Effector CD4-positive, alpha-beta T cell (primary cell): ENCODE data around the gene MCC.

Experiments used
- DNase-seq: peaks from one replicate; pipeline ENCODE4 v3.0.0-alpha.2; 2020

MCC gene

DNA sequence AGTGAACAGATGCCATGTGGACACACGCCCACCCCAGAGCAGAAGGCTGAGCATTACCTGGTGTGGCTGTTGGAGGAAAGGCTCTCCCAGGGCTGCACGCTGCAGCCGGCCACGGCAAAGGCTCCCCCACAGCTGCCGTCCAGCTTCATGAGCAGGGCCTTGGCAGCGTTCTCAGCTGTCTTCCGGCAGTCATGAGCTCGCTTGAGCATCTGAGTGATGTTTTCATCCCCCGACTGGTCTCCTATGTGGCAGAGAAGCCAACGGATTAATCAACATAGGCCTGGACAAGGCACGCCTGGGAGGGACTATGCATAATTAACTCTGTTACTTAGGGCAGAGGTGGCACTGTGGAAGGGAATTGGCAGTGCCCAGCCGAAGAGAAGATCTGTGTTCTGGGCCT lies 424.3 kb downstream of the MCC start:
- DNase-seq, result no peak

GRCh38 chr5:113062869-113063508 lies 425.3 kb downstream of the MCC start:
- DNase-seq, result no peak

GRCh38 chr5:113061846-113062780 lies 426.1 kb downstream of the MCC start:
- no peak for DNase-seq

DNA sequence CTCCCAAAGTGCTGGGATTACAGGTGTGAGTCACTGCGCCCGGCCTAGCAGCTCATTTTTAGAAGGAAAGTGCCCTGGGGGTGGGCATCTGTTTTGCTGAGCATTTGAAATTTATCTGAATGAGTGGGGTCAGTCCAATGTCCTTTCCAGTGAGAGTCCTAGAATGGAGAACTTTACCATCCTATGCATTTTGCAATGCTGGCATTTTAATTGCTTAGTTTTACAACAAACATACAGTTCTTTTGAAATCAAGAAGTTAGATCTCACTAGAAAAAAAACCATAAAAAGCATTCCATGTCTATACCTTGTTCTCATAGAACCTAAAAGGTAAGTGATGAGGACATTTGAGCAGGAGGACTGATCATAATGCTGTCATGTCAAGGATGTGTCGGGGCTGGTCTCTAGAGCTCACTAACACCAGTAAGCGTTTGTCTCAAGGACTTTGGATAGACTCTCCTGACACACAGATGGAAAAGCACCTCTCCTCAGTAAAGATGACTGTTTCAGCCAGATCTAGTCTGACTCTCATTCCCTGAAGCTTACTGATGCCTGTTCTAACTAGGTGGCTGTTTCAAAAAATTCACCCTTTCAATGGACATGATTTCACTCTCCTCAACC lies 427.7 kb downstream of the MCC start:
- DNase-seq, result no peak

DNA sequence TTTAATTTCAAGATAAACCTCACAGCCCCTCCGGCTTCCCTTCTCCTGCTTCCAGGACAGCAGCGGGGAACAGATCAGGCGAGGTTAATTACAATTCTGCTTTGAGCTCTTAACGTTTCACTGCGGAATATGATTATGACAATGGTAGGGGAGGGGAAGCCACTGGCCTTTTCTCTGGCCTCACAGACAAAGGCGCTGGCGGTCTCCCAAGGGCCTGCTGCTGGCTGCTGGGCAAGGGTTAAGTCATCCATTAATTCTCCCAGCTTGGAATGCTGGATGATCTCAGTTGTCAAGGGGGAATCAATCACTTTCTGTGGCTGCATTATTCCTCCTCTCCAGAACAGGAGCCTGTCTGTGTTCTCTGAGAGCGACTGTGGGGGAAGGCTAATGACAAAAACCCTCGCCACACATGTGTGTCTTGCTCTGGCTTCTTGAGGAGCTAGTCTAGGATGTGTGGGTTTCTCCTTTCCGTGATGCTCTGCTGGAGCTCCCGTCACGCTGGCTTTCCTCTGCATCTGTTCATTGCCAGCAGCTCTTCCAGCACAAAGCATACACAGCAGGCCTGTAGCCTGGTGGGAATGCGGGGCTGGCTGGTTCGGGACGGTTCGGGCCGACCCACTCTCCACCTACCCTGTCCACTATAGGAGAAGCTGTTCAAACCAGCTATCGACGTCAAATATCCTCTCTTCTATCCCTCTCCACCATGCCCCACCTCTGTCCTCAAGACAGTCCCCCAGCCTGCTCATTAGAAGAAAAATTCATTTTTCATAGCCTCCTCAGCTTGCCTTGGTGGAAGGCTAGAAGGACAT lies 428.8 kb downstream of the MCC start:
- DNase-seq, result no peak

DNA sequence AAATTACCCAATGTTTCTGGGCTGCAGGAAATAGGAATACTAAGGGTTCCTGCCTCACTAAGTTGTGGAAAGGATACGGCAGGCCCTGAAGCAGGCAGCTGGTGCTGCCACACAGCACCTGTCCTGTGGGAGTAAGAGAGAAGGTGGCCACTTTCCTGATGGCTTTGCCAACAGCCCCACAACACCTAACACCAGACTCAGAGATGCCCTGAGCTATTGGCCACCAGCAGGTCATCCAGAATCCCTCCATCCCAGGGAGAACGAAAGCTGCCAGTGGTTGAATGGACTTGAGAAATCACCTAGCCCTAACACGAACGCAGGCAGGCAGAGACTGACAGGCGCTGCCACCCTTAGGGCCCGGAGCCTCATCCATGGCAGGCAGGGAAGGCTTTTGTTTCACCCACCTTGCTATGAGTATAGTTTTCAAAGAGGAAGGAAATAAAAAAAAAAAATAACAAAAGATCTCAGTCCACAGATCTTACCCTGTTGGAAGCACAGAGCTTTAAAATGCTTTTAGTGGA lies 429.5 kb downstream of the MCC start:
- no peak for DNase-seq

DNA sequence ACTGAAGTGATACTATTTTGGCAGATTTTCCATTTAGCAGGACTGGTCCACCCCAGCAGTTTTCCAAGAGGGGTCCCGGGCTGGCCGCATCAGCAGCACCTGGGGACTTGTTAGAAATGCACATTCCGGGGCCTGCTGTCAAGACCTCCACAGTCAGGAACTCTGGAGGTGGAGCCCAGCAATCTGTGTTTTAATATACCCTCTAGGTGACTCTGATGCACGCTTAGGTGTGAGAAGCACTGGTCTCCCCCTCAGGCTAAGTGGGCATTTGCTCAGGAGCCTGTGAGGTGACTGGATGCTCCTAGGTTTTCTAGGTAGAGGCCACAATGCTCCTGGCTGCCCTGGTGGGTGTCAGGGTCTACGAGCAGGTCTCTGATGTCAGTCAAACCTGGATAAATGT lies 430.0 kb downstream of the MCC start:
- DNase-seq, result no peak

DNA sequence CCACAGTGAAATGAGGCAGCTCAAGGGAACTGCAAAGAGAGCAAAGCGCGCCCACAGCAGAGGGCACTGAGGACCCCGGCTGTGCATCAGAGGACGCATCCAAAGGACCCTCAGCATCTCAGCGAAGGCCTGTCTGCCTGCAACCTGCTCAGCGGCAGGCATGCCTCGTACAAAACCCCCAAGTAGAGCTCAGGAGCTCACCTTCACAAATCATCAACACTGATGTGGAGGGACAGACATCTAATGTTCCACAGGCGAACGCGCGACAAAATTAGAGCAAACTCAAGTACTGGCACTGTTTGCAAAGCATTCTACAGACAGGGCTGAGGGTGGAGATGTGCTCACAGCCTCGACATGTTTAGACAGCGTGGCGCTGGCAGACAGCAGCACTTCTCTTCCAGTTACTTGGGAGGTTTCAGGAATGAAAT lies 430.7 kb downstream of the MCC start:
- no peak for DNase-seq

DNA sequence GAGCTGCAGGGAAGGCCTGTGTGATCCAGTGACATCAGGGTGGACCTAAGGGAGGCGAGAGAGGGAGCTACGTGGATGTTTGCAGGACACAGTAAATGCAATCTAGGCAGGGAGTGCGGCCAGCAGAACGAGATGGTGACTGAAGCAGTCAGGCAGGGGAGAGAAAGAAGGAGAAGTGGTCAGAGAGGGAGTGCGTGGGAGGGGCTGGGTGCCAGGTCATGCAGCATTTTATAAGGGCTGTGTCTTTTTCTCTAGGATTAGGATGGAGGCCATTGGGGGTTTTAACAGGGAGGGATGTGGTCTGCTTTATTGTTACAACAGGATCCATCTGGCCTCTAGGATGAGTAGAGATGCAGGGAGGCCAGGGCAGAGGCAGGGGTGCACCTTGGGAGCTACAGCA lies 431.3 kb downstream of the MCC start:
- no peak for DNase-seq

- no peak for DNase-seq
These were observed 433.4 kb downstream of the MCC start for GRCh38 chr5:113054899-113055298.

DNA sequence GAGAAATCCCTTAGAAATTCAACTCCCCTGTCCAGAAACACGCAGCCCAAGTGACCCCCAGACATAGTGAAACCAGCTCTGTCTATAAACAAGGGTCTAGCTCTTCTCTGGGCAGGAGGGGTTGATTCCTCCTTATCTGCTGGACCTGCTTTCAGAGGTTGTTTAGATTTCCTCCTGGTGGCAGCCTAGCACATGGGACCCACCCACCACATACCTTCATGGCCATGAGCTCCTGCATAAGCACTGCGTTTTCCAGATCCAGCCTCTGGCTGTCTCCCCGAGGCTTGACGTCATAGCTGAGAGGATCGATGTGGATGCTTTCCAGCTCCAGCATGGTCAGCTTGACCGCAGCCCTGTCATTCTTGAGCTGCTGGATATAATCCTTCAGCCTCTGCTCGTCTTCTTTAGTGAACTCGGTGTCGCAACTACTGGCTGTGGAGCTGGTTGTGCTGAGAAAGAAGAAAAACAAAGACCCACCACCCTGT lies 434.7 kb downstream of the MCC start:
- DNase-seq, result no peak

DNA sequence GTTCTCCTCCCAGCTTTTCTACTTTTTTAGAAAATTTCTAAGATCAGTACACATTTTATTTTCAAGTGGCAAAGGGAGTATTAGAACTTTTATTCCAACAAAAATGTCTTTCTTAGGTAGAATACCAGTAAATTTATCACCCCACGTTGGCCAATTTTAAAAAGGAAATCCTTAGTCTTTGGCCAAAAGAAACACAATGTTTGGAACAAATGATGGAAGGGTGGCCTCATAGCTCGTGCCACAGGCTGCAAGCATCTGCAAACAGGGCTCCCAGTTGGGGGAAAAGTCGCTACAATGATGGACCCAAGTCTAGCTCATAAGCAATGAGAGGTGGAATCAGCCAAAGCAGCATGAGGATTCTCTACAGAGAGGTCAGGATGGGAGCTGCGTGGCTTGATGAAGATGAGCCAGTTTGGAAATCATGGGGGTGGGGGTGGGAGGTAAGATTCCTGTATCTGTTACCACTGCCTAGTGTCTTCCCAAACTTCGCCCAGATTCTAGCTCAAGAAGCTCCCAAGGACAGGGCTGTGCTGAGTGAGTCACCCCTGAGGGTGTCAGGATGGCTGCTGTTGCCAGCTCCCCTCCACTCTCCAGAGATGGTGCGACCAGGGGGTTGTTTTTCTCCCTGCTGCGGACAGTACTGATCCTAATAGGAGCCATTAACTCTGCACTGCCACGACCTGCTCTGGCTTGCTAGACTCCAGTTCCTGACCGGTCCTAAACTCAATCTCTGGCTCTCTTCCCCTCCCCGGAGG lies 436.0 kb downstream of the MCC start:
- DNase-seq, result no peak

- no peak for DNase-seq
These were observed 437.4 kb downstream of the MCC start for GRCh38 chr5:113050721-113051382.

DNA sequence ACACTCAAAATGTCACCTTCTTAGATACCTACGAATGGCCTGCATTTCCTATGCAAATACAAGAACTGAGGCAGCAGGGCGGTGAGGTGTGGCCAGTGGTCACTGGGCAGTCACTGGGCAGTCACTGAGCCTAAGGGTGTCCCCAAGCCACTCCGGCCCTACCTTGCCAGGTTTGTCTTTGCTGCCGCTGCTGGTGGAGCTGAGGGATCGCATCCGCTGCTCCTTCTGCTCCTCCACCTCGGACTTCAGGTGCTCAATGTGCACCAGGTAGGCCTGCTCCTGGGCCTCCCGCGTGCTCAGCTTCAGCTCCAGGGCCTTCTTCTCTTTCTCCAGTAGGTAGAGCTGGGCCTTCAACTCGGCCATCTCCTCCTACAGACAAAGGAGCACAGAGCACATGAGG lies 439.3 kb downstream of the MCC start:
- DNase-seq, result no peak

GRCh38 chr5:113047733-113048652 lies 440.3 kb downstream of the MCC start:
- DNase-seq, result no peak

GRCh38 chr5:113047234-113047633 lies 441.0 kb downstream of the MCC start:
- DNase-seq, result no peak

DNA sequence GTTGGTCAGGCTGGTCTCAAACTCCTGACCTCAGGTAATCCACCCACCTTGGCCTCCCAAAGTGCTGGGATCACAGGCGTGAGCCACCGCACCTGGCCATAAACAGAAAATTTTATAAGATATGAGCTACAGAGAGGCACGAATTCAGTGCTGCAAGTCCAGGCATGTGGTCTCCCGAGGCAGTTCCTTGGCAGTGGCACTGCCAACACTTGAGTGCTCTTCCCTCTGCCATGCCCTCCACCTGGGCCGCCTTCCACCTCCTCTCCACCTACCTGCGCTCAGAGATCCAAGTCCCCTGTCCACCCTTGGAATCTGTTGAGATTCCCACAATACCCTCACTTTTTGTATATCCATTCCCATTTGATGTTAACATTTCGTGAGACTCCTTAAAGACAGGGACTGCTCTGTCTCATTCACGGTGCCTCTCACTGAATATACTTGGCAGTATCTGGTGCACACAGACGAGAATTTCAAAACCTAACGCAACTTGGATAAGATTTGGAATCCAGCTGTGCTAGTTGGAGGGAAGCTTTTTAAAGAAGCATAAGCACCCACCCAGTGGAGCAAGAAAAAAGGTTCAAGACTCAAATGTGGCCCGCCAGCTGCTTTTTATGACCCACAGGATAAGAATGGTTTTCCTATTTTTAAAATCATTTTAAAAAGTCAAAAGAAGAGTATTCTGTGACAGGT lies 443.3 kb downstream of the MCC start:
- no peak for DNase-seq

GRCh38 chr5:113043491-113043931 lies 444.7 kb downstream of the MCC start:
- DNase-seq, result no peak
